Germinal center (tissue), 1 donor: ENCODE data around the gene SEBOX.
"Not testable (repeated sequence)": the region's sequence is repeated elsewhere in the genome, so short reads cannot be mapped to it uniquely, and the experiment has no call there.

Source experiments
- DNase-seq: peaks from one replicate; pipeline ENCODE4 v3.0.0; 2012; ENCODE audit warnings: mixed read lengths, low spot score

SEBOX gene

DNA sequence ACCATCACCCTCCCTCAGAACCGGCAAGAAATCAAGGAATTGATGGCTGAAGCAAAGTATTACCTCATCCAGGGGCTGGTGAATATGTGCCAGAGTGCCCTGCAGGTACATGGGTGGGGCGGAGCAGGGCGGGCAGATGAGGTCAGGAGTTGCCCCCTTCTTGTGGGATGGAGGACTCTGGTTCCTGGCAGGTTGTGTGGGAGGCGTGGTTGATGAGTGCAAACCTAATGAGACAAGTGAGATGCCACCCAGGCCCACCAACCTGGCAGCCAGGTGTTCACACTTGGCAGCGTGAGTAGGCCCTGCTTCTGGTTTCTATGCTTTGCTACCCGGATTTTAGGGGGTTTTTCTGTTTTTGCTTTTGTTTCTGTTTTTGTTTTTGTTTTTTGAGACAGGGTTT is 24.6 kb downstream of the SEBOX start:
- no peak for DNase-seq

DNA sequence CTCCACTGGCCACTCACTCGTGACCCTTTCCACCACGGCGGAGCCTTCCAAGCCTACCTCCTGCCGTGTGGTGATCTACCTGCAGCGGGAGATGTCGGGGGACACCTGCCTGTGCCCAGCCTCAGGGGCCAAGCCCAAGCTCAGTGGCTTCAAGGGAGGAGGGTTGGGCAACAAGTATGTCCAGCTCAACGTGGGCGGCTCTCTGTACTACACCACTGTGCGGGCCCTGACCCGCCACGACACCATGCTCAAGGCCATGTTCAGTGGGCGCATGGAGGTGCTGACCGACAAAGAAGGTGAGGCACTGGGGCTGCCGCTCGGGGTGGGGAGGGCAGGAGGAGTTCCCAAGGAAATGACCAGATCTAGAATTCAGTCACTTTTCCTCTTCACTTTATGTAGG is 25.6 kb downstream of the SEBOX start:
- no peak for DNase-seq

DNA sequence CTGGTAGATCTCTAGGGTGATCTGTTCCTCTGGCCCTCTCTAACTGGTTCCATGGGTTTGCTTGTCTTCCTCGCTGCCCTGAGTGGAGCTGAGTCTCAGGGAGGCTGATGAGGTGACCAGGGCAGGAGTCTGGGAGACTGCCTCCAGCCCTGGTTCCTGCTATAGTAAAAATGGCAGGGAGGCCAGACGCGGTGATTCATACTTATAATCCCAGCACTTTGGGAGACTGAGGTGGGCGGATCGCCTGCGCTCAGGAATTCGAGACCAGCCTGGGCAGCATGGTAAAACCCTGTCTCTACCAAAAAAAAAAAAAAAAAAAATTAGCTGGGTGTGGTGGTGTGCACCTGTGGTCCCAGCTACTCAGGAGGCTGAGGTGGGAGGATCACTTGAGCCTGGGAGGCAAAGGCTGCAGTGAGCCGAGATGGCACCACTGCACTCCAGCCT is 26.2 kb downstream of the SEBOX start:
- not testable (repeated sequence) for DNase-seq

DNA sequence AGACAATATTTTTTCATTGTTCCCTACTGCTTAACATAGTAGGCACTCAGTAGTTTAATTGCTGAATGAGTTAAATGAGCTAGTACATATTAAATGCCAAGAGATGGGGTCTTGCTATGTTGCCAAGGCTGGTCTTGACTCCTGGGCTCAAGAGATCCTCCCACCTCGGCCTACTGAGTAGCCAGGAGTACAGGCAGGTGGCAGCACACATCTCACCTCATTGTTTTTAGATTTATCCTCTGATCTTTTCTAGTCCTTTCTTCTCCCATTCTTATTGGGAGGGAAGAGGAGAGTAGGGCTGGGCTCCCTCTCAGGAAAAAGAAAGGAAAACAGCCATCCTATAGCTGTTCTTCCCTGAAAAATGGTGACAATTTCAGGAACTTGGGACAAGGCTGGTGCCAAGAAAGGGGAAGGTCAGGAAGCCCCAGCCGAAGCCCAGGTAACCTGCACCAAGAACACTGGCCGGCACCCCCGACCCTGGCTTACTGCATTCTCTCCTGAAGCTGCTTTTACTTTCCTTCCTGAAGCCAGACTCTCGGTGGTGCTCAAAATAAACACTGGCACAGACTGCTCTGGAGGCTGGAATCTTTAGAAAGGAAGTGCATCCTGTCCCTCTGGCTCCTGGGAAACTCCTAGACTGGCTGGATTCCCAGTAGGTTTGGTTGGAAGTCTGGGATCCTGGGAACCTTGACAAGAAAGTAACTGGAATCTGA is 26.8 kb downstream of the SEBOX start:
- DNase-seq = no peak

DNA sequence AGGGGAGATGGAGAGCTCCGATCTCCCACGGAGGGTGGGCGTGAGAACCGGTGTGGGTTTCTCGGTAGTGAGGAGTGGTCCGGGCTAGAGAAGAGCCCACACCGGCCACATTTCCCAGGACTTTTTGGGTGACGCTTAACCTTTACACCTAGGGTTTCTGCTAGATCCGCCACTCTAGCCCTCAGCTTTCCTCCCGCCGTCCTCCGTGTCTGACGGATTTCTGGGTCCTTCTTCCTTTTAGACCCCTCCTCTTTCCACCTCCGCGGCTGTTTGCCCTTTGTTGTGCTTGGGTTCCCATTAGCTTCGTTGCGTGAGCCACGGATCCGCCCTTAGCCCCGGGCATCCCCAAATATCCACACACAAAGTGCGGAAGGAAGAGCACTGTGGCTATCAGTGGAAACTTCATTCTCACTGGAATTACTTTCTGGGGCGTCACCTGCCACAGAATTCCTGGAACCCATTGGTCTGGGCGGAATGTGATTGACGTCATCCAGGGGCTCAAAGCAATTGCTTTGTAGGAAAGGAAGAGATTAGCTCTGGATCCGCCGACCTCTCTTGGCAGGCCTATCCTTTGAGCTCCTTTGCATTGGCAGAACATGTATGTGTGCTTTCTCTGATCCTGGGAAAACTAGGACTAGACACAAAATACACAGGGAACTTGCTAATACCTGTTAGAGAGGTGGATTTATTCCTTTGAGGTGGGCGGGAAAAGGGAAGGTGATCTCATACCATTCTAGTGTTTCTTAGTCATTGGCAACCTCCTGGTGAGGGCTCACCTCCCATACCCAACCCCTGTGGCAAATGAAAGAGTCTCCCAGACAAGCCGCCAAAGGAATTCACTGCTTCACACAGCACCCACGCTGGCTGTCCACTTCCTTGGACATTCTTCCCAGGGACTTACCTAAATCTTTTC is 28.8 kb downstream of the SEBOX start:
- DNase-seq = no peak

DNA sequence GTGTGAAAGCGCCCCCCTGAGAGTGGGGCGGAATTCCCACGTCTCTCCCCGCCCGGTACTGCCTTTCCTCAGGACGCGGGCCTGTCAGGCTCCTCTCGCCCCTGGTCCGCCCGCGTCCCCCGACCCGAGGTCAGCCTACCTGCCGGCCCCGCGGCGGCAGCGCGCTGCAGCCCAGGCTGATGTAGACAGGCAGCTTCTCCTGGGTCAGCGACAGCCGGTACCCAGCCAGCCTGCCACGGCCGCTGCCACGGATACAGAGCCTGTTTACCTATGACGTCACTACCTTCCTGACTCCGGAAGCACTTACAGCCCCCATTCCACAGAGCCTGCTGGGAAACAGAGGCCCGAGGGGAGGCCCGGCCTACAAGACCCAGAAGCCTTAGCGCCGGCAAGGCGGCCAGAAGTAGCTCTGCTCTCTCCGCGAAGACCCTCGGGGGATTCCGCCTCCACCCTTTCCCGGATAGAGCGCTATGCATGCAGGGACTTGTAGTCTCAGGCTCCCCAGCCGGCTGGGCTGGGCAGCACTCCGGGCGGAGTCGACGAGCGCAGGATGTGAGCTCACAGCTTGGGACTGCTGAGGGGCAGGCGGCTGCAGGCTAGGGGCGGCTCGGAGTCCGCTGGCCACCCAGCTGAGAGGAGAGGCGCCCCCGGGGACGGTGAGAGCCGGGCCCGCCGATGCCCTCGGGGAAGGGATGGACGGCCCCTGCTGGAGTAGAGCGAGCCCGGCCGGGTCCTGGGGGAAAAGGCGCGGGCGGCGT is 29.6 kb downstream of the SEBOX start, which contains the start of the genes IFT20 and TNFAIP1:
Gene IFT20 (minus strand): TSS at position 272 of the 758 bp plus-strand sequence. CDS start 3,487 bp downstream, outside the sequence.
Gene TNFAIP1 (plus strand): TSS at position 561 of the 758 bp plus-strand sequence. CDS start 3,761 bp downstream, outside the sequence.
- DNase-seq = peak; percentile 95

DNA sequence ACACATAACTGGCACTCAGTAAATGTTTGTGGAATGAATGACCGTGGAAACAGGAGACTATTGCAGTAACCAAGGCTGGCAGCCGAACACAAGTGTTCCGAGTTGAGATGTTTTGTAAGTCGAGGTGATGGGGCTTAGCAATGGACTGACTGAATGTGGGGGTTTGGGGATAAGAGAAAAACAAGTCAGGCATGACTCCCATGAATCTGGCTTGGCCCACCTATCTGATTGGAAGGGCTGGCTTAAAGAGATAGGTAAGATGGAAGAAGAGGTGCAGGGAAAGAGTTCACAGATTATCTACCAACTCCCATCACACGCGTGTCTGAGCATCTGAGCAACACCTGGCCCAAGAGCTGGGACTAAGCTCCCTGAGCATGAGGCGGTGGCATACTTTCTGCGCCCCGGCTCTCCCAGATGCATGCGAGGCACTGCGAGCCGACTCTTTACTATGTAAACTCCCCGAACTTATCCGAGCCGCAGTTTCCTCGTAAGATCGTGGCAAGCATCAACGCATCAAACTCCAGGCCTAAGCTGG is 30.3 kb downstream of the SEBOX start:
- no peak for DNase-seq

DNA sequence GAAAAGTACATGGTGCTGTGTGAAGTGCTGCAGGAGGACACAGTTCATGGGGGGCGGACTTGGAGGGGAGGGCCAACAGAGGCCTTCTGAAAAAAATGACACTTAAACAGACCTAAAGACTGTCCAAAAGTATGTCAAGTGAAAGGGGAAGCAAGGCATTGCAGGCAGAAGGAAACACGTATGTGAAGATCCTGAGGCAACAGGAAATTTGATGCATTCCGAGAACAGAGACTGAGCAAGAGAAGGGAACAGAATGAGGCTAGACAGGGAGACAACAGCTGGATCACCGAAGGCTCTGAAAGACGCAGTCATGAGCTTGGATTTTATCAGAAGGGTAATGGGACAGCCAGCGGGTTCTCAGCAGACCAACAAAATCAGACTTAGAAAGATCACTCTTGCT is 30.8 kb downstream of the SEBOX start:
- no peak for DNase-seq

DNA sequence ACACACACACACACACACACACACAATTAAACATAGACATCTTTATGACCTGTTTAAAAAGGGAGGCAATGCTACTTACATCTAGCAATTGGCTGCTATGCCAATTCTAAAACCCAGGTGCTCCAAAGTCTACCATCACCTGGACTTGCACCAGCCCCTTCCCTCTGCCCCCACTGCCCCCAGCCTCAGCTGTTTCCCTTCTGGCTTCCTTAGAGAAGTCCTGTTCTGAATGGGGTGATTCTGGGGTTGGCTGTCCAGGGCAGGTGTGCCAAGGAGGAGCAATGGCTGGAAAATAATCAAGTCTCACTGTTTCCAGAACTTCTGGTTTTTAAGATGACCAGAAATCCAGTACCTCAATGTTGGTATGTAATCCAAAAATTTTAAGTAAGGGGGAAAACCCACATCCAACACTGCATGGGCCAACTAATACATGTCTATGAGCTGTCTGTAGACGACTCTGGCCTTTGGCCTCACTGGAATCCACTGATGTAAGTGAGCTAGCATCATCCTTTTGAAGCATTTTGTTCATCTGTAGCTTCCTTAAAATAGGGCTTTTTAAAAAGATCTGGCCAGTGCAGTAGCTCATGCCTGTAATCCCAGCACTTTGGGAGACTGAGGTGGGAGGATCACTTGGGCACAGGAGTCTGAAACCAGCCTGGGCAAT is 31.8 kb downstream of the SEBOX start:
- no peak for DNase-seq

DNA sequence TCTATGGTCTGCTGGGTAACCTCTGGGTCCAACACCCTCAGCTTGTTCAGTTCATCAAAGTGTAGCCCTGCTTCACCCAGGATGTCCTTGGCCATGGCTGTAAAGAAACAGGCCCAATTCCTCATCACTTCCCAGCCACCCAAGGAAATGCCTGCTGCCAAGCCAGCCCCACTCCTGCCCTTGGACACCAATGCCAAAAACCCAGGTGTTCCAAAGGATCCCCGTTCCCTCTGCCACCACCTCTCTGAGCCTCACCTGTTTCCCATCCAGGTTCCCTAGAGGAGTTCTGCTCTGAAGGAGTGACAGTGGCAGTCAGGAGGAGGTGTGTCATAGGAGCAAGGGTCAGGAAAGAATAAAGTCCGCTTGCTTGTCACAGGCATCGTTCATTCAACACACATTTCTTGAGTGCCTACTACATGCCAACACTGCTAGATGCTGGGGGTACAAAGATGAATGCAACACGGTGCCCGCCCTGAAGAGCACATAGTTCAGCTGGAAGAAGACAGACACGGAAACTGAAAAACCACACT is 33.0 kb downstream of the SEBOX start:
- no peak for DNase-seq

DNA sequence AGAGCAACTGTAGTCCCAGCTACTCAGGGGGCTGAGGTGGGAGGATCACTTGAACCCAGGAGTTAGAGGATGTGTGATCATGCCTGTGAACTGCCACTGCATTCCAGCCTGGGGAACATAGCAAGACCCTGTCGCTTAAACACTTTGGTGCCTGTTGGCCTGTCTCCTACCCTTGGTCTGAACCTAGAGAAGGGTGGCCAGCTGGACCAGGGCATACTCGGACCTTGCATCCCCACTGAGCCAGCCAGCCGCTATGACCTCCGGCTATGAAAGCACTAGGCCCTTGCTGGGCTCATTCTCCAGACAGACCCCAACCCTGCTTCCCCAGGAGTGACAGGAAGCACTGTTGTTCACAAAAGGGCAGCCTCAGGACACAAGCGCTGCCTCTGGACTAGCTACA is 34.3 kb downstream of the SEBOX start:
- no peak for DNase-seq

DNA sequence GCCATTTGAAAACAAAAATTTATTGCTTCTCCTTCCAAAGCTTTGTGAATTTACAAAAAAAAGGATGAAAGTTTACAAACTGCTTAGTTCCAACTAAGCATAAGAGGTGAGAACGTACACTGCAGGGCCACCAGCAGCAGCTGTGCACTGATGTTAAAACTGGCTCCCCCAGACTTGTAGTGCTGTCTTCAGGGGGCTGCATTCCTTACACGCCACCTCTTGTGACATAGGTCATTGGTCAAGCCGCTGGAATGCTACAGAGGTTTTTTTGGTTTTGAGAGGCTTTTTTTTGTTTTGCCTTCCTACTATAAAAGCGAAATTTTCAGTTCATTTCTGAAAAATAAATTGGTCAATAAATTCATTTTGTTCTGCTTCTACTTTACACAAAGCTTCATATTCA is 36.7 kb downstream of the SEBOX start:
- no peak for DNase-seq

DNA sequence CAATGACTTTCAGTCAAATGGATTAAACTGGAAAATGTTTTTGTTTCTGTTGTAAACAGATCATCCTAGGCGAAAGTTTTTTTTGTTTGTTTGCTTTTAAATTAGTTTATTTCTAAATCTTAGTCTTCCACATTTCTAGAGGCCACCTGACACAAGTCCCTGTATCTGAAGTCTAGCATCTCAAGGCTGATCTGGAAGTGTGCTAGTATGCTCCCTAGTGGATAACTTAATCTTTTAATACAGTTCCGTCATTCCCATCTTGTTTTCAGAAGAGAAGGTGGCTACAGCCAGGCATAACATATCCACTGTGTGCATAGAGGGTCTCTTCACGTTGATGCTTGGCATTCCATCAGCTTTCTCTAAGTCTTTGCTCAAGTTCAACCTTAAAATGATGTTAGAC is 37.3 kb downstream of the SEBOX start:
- DNase-seq = no peak

DNA sequence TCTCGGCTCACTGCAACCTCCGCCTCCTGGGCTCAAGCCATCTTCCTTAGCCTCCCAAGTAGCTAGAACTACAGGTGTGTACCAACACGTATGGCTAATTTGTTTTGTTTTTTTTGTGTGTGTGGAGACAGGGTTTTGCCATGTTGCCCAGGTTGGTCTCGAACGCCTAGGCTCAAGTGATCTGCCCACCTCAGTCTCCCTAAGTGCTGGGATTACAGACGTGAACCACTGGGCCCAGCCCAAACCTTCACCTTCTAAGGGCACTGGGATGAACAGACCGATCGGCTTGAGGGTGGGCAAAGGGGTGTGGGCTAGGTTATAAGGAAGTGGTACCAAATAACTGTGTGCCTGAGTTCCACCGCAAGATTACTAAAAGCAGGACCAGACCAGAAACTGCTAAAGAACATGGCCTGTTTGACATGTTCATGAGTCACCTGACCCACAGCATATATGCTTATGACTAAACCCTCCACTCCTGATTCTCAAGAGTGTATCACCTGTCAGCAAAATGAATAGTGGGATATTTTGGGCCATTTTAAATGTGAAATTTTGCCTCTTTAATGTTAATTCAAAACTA is 37.9 kb downstream of the SEBOX start:
- no peak for DNase-seq

DNA sequence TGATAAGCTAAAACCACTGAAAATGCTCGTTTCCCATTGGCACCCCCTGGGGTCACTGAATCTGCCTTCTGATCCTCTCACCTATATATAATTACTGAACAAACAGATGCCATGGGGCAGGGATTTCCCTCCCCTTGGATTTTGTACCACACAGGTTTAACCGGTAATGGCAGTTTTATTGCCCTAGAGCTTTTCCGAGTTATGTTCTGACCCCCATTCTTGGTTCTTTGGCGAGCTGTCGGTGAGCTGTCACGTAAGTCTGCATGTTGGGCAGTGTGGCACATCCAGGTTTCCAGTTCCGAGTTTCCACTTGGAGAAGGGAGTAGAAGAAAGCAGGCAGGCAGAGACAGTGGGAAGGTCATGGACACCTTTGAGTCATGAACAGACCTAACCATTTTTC is 38.9 kb downstream of the SEBOX start:
- DNase-seq = no peak

DNA sequence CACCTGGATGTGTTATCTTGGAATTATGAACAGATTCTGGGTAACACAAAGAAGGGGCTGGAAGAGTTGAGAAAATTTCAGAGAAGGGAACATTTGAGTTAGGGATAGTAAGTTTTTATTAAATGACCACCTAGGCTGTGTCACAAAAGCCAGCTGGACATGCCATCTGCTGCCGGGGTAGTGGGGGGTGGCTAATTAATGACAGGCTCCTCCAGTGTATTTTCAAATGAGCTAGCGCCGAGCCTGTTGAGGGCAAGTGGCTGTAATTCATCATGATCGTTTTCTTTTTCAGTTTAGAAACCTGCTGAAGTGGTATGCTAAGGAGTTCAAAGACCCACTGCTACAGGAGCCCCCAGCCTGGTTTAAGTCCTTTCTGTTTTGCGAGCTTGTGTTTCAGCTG is 39.8 kb downstream of the SEBOX start:
- no peak for DNase-seq

DNA sequence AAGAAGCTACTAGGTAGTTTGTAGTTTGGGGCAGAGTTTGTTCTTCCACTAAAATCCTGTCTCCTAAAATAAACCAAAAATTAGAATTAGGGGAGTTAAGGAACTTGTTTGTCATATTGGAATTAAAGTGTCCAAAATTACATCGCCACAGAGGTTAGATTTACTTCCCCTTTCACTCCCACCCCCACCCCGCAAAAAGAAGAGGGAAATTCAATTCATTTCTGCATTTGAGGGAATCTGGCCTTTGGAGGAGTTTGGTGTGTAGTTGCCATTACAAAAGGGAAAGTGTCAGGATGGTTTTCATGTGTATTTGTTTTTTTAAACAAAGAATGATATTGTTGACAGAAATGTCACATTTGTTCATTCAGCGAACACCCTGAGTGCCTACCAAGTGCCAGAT is 40.2 kb downstream of the SEBOX start:
- no peak for DNase-seq

DNA sequence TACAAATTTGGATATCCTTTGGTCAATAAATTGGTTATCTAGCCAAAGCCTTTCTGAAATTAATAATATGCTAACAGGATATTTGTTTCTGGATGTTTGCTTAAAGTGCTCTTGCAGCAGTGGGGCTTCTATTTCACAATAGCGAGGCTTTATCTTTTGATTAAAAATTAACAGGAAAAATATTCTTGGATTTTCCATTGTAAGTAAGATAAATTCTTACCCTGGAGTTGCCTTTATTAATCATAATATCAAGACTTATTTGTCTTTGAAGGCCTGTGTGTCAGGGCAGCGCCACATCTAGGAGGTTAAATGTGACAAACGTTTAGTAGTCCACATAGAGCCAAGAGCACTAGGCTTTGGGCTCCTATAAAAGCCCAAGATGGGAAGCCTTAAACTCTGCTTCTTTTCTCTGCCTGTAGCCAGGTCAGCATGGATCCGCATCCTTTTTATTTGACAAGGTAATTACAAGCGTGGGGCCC is 40.7 kb downstream of the SEBOX start:
- DNase-seq = no peak

DNA sequence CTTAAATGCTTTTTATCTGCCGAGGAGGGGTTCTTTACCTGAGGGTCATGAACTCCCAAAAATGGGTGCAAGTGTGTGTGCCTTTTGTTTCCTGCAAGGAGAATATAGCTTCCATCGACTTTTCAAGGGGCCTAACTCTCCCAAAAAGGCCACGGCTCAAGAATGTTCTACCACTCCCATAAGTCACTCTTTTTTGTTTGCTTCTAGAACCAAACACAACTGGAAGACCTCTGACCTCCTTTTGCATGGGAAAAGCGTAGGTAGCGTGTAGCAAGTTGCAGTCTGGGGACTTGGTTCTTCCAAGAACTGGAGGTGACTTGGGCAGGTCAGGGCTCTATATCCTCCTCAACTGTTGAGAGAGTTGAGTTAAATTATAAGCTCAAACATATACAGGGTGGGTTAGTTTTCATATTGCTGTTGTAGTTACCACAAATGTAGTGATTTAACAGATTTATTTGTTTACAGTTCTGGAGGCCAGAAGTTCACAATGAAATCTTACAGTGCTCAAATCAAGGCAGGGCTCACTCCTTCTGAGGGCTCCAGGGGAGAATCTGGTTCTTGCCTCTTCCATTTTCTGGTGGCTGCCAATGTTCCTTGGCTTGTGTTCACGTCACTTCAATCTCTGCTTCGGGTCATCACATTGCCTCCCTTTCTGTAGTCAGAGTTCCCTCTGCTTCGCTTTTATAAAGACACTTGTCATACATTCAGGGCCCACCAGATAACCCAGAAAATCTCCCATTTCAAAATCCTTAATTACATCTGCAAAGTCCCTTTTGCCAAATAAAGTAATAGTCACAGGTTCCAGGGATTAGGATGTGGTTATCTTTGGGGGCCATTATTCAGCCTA is 44.6 kb downstream of the SEBOX start:
- DNase-seq = no peak

DNA sequence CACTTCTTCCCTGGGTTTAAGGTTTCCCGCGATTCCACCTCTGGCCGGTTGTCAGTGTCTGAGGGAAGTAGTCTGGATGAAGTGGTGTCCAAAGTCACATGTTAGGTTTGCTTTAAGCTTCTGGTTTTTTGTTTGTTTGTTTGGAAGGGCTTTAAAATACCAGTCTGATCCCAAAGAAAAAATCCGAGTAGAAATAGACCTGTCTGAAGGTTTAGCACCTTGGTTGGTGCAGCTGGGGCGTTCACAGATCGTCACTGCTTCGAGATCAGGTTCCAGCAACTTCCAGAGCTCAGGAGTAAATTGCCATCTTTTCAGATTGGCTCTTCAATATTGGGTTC is 45.4 kb downstream of the SEBOX start:
- DNase-seq = no peak
